ENCODE measurements around the gene MPHOSPH6. TPM values are rescaled to one million over a fixed set of nuclear protein-coding genes. Genes with fewer than 3 reads are reported as not detected.
"Not testable (repeated sequence)": the region's sequence is repeated elsewhere in the genome, so short reads cannot be mapped to it uniquely, and the experiment has no call there.

MPHOSPH6 gene
- total RNA-seq, 1 donor from 2014 or later = 24.6 TPM

DNA sequence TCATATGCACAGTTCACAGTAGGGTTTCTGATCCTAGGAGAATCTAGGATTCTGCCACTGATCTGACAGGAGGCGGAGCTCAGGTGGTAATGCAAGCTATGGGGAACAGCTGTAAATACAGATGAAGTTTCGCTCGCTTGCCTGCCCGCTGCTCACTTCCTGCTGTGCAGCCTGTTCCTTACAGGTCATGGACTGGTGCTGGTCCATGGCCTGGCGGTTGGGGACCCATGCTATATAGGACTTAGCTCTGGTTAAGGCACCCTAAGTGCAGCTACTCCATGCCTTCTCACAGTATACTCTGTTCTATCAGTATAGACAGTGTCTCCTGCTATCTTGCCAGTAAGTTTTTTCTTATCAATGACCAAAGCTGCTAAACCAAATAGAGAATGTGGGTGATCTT lies 2.4 kb downstream of the MPHOSPH6 start:
- no peak for ATAC-seq

GRCh38 chr16:82160226-82160625 lies 9.8 kb downstream of the MPHOSPH6 start:
- ATAC-seq = no peak

- no peak for ATAC-seq
Measured at GRCh38 chr16:82157836-82158235, 12.2 kb downstream of the MPHOSPH6 start.

DNA sequence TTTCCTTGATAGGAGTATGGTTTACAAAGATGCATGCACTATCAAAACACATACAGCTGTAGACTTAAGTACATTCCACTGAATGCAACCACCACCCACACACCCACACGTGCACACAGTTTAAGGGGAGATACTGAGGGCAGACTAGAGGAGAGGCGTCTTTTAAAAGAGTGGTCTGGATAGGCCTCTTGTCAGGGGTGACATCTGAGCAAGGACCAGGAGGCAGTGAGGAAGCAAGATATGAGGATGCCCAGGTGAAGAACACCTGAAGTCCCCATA lies 12.6 kb downstream of the MPHOSPH6 start:
- ATAC-seq = peak; percentile 26

- peak; percentile 7 for ATAC-seq
Measured at GRCh38 chr16:82156761-82157533, 13.1 kb downstream of the MPHOSPH6 start.

DNA sequence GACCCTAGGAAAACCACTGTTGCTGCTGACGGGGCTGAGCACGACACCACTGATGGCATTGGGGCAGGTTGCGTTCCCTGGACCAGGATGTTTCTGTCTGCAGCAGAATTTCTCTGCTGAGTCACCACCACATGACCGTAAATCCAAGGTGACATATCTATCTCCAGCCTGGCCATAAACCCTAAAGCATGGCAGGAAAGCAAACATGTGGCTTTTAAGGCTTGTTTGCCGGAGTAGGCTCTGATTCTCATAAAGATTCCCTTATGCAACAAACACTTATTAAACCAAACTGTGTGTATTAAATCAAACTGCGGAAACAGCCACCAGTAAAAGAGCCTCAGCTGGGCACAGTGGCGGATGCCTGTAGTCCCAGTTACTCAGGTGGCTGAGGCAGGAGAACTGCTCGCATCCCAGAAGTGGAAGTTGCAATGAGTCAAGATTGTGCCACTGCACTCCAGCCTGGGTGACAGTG lies 17.3 kb downstream of the MPHOSPH6 start:
- ATAC-seq = no peak

GRCh38 chr16:82152196-82152595 lies 17.8 kb downstream of the MPHOSPH6 start:
- no peak for ATAC-seq

GRCh38 chr16:82150549-82150948 lies 19.5 kb downstream of the MPHOSPH6 start:
- no peak for ATAC-seq

- ATAC-seq = no peak
Measured at GRCh38 chr16:82149536-82149935, 20.5 kb downstream of the MPHOSPH6 start.

DNA sequence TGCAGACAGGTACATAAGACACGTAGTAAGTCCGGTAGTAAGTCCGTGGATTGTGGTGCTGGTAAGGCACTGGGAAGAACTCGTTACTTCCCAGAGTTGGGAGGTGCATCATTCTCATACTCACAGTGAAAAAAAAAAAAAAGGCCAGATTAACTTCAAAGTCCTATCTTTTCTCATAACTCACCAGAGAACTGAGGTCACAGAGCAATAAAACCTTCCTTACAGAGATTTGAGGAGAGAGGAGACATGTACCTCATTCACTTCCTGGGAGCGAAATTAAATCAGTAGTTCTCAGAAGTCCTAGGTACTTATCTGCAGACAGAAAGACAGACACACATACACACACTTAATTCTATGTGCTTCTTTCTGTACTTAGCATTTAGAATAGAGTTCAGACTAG lies 22.5 kb downstream of the MPHOSPH6 start:
- ATAC-seq = no peak

GRCh38 chr16:82146957-82147356 lies 23.1 kb downstream of the MPHOSPH6 start:
- no peak for ATAC-seq

DNA sequence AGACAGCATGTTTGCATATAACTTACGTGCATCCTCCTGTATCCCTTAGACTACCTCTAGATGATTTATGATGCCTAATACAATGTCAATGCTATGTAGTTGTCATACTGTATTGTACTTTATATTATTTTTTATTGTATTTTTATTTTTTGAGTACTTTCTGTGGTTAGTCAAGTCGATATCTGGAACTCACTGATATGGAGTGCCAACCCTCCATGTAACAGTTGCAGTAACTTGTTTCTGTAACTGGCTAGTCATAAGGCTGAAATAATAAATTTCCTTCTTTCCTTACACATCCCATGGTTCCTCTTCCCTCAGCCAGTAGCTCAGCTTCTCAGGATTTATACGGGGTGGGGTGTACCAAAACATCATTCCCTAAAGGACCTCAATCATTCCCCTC lies 23.5 kb downstream of the MPHOSPH6 start:
- no peak for ATAC-seq

DNA sequence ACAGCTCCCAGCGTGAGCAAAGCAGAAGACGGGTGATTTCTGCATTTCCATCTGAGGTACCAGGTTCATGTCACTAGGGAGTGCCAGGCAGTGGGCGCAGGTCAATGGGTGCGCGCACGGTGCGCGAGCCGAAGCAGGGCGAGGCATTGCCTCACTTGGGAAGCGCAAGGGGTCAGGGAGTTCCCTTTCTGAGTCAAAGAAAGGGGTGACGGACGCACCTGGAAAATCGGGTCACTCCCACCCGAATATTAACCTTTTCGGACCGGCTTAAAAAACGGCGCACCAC lies 30.8 kb downstream of the MPHOSPH6 start:
- not testable (repeated sequence) for ATAC-seq

GRCh38 chr16:82138478-82139285 lies 31.3 kb downstream of the MPHOSPH6 start:
- peak; percentile 47 for ATAC-seq

DNA sequence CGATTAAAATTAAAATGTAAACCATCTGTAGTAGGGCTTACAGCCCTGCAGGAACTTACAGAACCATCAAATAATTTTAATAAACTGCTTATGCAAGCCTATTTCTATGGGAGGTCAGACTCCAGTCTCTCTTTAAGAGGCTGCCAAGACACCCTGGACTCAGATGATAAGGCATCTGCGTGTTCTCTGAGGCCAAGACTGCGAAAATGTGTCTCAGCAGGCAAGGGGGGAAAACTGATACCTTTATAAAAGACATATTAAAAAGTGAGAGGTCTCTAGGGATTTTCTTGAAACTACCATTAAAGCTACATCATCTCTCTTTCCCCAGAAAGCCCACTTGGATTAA lies 32.2 kb downstream of the MPHOSPH6 start:
- ATAC-seq = no peak

GRCh38 chr16:82136956-82137821 lies 32.8 kb downstream of the MPHOSPH6 start:
- ATAC-seq = no peak

- no peak for ATAC-seq
Measured at GRCh38 chr16:82135844-82136243, 34.2 kb downstream of the MPHOSPH6 start.

DNA sequence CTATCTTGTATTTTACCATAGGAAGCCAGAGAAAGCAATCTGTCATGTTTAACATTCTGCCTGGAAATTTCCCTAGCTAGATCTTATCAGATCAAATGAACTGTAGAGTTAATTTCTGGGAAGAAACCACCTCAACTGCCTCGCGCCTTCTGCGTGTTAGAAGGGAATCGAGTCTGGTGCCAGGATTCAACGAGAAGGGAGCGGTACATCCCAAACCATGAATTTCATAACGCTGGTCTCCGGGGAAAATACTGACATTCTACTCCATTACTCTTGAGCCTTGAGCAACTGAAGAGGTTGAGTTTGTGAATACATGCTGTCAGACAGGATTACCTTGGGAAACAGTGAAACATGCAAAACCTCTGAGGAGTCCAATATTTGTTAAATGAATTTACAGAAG lies 35.2 kb downstream of the MPHOSPH6 start:
- no peak for ATAC-seq

DNA sequence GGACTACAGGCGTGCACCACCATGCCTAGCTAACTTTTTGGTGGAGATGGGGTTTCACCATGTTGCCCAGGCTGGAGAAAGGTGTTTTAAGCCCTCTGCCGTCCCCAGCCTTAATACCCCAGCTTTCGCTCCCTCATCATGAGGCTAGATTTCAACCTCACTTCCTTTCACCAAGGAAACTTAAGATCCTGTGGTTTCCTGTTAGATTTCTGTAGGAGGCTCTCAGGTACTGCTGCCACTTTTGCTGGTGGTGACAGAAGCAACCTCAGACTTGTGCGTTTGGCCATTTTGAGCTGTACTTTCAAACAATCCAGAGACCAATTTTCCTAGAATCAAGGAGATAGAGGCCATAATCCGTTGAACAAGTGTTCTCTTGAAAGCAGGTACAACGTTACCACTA lies 36.2 kb downstream of the MPHOSPH6 start:
- no peak for ATAC-seq

GRCh38 chr16:82129881-82130280 lies 40.1 kb downstream of the MPHOSPH6 start:
- ATAC-seq = no peak

DNA sequence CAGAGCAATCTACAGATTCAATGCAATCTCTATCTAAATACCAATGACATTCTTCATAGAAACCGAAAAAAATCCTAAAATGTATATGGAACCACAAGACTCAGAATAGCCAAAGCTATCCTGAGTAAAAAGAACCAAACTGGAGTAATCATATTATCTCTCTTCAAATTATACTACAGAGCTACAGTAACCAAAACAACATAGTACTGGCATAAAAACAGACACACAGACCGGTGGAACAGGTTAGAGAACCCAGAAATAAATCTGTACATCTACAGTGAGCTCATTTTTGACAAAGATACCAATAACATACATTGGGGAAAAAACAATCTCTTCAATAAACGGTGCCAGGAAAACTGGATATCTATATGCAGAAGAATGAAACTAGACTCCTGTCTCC lies 45.4 kb downstream of the MPHOSPH6 start:
- no peak for ATAC-seq

DNA sequence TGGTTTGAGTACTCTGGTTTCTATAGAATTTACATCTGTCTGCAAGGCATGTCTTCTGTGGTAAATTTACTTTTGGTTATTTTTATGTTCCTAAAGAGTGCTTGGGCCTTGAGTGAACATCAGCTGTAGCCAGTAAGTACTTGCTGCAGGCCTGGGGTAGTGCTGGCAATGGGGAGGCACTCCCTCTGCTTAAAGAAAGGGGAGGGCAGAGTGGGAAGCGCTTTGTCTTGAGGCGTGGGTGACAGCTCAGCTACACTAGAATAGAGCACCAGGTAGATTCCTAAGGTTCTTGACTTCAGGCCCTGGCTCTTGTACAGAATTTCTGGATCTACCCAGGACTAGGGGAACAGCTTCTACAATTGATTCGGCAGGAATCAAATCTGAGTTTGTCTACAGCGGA lies 50.6 kb downstream of the MPHOSPH6 start:
- no peak for ATAC-seq

- ATAC-seq = no peak
Measured at GRCh38 chr16:82118749-82119148, 51.3 kb downstream of the MPHOSPH6 start.

GRCh38 chr16:82116535-82116934 lies 53.5 kb downstream of the MPHOSPH6 start:
- no peak for ATAC-seq
